Vagina (tissue), 2 donors: ENCODE results near the gene FRMD4A. TPM values are rescaled to one million over a fixed set of nuclear protein-coding genes. Genes with fewer than 3 reads are reported as not detected.

Experiments
- DNase-seq, 2 donors: peaks; one replicate each; pipeline ENCODE4 v3.0.0-alpha.2; 2017; ENCODE audit errors: extremely low spot score in 2 of 2
- H3K27ac ChIP-seq: fragments of 200-600 bp; sonication (generic); one replicate; pipeline ENCODE4 v1.5.1; 2019
- H3K27me3 ChIP-seq: fragments of 200-600 bp; sonication (generic); one replicate; pipeline ENCODE4 v1.5.1; 2019
- H3K36me3 ChIP-seq, 2 donors: fragments of 200-600 bp; sonication (generic); one replicate each; pipeline ENCODE4 v1.5.1; 2017 to 2019
- H3K4me1 ChIP-seq: fragments of 200-600 bp; sonication (generic); one replicate; pipeline ENCODE4 v1.5.1; 2019
- H3K4me3 ChIP-seq, 2 donors: fragments of 200-600 bp; sonication (generic); 1 replicate in 1 of 2; 2 replicates in 1 of 2; pipeline ENCODE4 v1.5.1; 2016 to 2019
- H3K9me3 ChIP-seq: fragments of 200-600 bp; sonication (generic); one replicate; pipeline ENCODE4 v1.5.1; 2019
- CTCF ChIP-seq, 3 experiments: fragments of 450-650 bp in 2 of 3; fragments of 200-600 bp in 1 of 3; sonication (generic) in 1 of 3; IDR thresholded peaks; one replicate each; pipeline ENCODE4 v1.5.1; 2017 to 2019; ENCODE audit warnings: antibody characterized with exemption in 3 of 3, mild to moderate bottlenecking in 2 of 3, moderate library complexity in 2 of 3
- POLR2A ChIP-seq, 2 donors: fragments of 450-650 bp; IDR thresholded peaks; one replicate each; pipeline ENCODE4 v1.6.1; 2017; ENCODE audit warnings: antibody characterized with exemption in 2 of 2, mild to moderate bottlenecking in 2 of 2, moderate library complexity in 2 of 2
- POLR2AphosphoS5 ChIP-seq, 2 donors: sonication (generic); formaldehyde crosslinking; IDR thresholded peaks; one replicate each; pipeline ENCODE4 v1.9.0; 2017; ENCODE audit warnings: antibody characterized with exemption in 2 of 2, mild to moderate bottlenecking in 2 of 2, low read depth in 1 of 2; ENCODE audit not compliant: insufficient read depth in 1 of 2
- intact Hi-C: fragments of 100-400 bp; cut with DNase I; formaldehyde crosslinking; loops from one replicate; pipeline ENCODE4 v1.15.1; 2023
- total RNA-seq: library from RNA; depleted of rRNA; stranded (reverse); fragments of >200 nt; gene quantifications from one replicate; pipeline ENCODE4 v1.2.3, GENCODE V29; 2016

The FRMD4A gene
- total RNA-seq, 1 donor from 2014 or later, result 24.8 TPM

- intact Hi-C loops, result no loop called here
- H3K27ac ChIP-seq, result no peak overlapping the region
- H3K9me3 ChIP-seq, result no peaks in the 10 kb centered on the region
- H3K4me1 ChIP-seq, result no peaks in the 10 kb centered on the region
- H3K4me3 ChIP-seq, result no peak overlapping the region
- TF ChIP-seq CTCF (IDR thresholded peaks at IDR 0.05) (no peak), POLR2A (IDR thresholded peaks at IDR 0.05) (no peak), POLR2AphosphoS5 (IDR thresholded peaks at IDR 0.05; ENCODE audit: insufficient read depth in 1 of 2, low read depth in 1 of 2) (no peak)
- no peaks in the 10 kb centered on the region for H3K27me3 ChIP-seq
- no peaks in the 10 kb centered on the region for H3K36me3 ChIP-seq
- no peak for DNase-seq
Measured at GRCh38 chr10:14151571-14151970, 179.2 kb downstream of the FRMD4A start.

DNA sequence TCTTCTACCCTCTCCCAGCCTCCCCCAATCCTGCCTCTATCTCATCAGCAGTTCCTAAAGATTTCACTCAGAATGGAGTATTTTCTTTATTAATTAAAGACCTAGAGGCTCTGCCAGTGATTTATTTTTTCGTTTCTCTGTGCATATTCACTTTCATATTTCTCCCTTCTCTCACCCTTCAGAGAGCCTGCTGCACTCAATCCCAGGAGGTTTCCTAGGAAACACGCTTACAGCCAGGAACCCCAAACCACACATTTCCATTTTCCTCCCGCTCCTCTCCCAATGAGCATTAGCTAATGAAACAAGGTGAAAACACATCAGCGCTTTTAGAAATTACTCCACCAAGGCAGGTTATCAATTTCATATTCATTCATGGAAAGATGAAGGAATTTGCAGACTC, 180.2 kb downstream of the FRMD4A start:
- no peak overlapping the region for H3K27ac ChIP-seq
- H3K4me3 ChIP-seq, result no peak overlapping the region
- H3K27me3 ChIP-seq, result no peaks in the 10 kb centered on the region
- no peak for TF ChIP-seq POLR2A (IDR thresholded peaks at IDR 0.05)
- no peak for TF ChIP-seq POLR2AphosphoS5 (IDR thresholded peaks at IDR 0.05; ENCODE audit: insufficient read depth in 1 of 2, low read depth in 1 of 2)
- TF ChIP-seq CTCF (IDR thresholded peaks at IDR 0.05), result no peak
- DNase-seq, result no peak
- no peaks in the 10 kb centered on the region for H3K36me3 ChIP-seq
- H3K4me1 ChIP-seq, result no peaks in the 10 kb centered on the region
- H3K9me3 ChIP-seq, result no peaks in the 10 kb centered on the region
- intact Hi-C loops, result no loop called here

GRCh38 chr10:14146501-14146900, 184.2 kb downstream of the FRMD4A start:
- no peak overlapping the region for H3K27ac ChIP-seq
- intact Hi-C loops, result no loop called here
- no peak for DNase-seq
- no peaks in the 10 kb centered on the region for H3K4me1 ChIP-seq
- no peaks in the 10 kb centered on the region for H3K36me3 ChIP-seq
- H3K4me3 ChIP-seq, result no peak overlapping the region
- no peaks in the 10 kb centered on the region for H3K9me3 ChIP-seq
- TF ChIP-seq CTCF (IDR thresholded peaks at IDR 0.05) (no peak), POLR2AphosphoS5 (IDR thresholded peaks at IDR 0.05; ENCODE audit: insufficient read depth in 1 of 2, low read depth in 1 of 2) (no peak), POLR2A (IDR thresholded peaks at IDR 0.05) (no peak)
- H3K27me3 ChIP-seq, result no peaks in the 10 kb centered on the region

- Histone ChIP-seq H3K4me1 (no peaks in the 10 kb centered on the region), H3K9me3 (no peaks in the 10 kb centered on the region), H3K36me3 (no peaks in the 10 kb centered on the region), H3K4me3 (no peak overlapping the region), H3K27me3 (no peaks in the 10 kb centered on the region), H3K27ac (no peak overlapping the region)
- no peak for DNase-seq
- intact Hi-C loops, result no loop called here
- TF ChIP-seq POLR2AphosphoS5 (IDR thresholded peaks at IDR 0.05; ENCODE audit: insufficient read depth in 1 of 2, low read depth in 1 of 2), result no peak
- TF ChIP-seq CTCF (IDR thresholded peaks at IDR 0.05), result no peak
- TF ChIP-seq POLR2A (IDR thresholded peaks at IDR 0.05), result no peak
Measured at GRCh38 chr10:14146025-14146424, 184.7 kb downstream of the FRMD4A start.

- Histone ChIP-seq H3K4me3 (no peak overlapping the region), H3K27me3 (no peaks in the 10 kb centered on the region), H3K4me1 (no peaks in the 10 kb centered on the region), H3K36me3 (no peaks in the 10 kb centered on the region), H3K27ac (no peak overlapping the region), H3K9me3 (no peaks in the 10 kb centered on the region)
- no peak for TF ChIP-seq CTCF (IDR thresholded peaks at IDR 0.05)
- no peak for TF ChIP-seq POLR2AphosphoS5 (IDR thresholded peaks at IDR 0.05; ENCODE audit: insufficient read depth in 1 of 2, low read depth in 1 of 2)
- TF ChIP-seq POLR2A (IDR thresholded peaks at IDR 0.05), result no peak
- DNase-seq, result no peak
- intact Hi-C loops, result no loop called here
Measured at GRCh38 chr10:14144451-14144850, 186.3 kb downstream of the FRMD4A start.
